ENCODE data around the gene LGALS7B.

DNA sequence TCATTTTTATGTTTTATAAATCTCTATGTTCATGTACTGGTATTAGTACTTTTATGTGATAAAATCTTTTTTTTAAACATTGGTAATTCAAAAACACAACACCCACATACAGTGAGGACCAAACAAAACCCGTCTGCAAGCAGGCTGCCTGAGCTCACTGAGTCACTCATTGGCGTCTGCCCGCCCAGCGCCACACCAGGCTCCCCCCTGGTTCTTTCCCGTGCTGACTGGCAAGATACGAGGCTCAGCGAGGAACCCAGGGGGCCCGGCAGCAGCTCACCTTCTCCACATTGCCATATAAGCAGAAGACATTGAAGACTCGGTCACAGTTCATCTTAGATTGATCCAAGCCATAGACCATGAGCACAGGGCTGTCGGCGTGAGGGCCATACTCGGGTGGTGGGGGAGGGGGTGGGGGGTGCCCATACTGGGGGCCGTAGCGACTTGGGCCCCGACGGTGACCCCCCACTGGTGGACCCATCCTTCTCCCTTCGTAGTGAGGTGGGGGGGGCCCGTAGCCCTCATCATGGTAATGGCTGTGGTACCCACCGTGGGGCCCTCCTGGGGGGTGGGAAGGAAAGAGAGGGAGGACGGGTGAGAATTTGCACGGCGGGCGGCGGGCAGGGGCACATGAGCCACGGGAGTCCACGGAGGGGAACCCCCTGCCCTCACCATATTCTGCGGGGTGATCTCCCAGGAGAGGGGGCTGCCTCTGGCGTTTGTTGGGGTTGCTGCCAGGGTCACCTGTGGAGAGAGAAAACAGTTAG lies 51.0 kb downstream of the LGALS7B start:
- TF ChIP-seq, protein P1, sequence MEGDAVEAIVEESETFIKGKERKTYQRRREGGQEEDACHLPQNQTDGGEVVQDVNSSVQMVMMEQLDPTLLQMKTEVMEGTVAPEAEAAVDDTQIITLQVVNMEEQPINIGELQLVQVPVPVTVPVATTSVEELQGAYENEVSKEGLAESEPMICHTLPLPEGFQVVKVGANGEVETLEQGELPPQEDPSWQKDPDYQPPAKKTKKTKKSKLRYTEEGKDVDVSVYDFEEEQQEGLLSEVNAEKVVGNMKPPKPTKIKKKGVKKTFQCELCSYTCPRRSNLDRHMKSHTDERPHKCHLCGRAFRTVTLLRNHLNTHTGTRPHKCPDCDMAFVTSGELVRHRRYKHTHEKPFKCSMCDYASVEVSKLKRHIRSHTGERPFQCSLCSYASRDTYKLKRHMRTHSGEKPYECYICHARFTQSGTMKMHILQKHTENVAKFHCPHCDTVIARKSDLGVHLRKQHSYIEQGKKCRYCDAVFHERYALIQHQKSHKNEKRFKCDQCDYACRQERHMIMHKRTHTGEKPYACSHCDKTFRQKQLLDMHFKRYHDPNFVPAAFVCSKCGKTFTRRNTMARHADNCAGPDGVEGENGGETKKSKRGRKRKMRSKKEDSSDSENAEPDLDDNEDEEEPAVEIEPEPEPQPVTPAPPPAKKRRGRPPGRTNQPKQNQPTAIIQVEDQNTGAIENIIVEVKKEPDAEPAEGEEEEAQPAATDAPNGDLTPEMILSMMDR (IDR thresholded peaks at IDR 0.05; ENCODE audit: low read depth, low read length, poor library complexity, severe bottlenecking), result no peak
- TF ChIP-seq EZH2phosphoT487 (IDR thresholded peaks at IDR 0.05; ENCODE audit: borderline replicate concordance, low read length), result no peak
